Stimulated activated CD8-positive, alpha-beta memory T cell treated with anti-CD3 and anti-CD28 coated beads, Interleukin-15, amount 100 ng/mL, for 4 hours (primary cell): ENCODE results near the gene SMYD3.
"Not testable (repeated sequence)": the region's sequence is repeated elsewhere in the genome, so short reads cannot be mapped to it uniquely, and the experiment has no call there.

Experiments used
- DNase-seq, 2 donors: peaks; one replicate each; pipeline ENCODE4 v3.0.0-alpha.2; 2020; ENCODE audit warnings: low read depth in 2 of 2

The SMYD3 gene

DNA sequence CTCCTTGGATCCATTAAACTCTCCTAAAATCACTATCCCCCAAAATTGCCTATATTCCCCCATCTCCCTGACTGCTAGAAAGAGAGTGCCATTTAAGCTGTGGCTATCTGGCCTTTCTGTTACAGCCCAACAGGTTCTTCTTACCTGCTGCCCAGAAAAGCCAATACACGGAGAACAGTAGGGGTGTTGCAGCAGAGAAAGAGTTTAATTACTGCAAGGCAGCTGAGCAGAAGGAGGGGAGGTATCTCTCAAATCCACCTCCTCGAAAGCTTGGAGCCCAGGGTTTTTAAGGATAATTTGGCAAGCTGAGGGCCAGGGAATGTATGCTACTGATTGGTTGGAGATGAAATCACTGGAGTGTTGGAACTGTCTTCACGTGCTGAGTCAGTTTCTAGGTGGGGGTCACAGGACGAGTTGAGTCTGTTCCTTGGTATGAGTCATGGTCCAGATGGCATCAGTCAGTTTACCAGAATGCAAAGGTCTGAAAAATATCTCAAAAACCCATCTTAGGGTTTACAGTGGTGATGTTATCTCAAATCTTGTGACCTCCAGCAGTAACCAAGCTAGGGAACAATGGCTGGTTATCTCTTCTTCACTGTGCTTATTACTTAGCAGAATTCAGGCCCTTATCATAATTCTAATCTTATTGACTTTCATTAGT, 89.8 kb downstream of the SMYD3 start:
- DNase-seq = no peak

DNA sequence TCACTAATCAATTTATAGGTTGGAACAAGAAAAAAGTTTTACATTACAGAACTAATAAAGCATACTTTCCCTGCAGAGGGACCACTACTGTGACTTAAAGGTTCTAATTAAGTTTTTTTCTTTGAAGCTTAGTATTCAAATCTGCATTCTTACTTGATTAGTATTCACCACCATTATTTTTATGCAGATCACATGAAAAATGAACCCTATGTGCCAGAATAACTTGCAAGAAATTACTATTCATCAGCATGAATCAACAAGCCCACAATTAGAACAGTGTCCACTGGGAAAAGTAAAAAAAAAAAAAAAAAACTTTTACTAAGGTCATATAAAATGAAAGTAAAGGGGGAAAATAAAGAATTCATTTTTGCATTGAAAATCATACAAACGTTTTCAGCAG, 90.8 kb downstream of the SMYD3 start:
- no peak for DNase-seq

DNA sequence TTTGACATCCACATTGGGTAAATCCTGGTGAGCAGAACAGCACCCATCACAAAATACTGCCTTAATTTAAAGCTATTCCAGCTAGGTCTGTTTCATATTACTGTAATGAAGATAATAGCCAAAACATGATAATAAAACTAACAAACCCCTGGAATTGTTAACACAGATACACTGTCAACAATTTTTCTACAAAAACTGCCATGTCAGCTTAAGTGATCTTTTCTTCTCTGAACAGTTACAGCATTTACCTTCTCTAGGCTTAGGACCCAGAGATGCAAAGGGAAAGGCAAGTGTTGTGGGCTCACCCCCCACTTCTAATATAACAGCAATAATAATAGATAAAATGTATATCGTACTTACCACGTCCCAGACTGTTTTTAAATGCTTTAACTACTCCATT, 92.1 kb downstream of the SMYD3 start:
- no peak for DNase-seq

DNA sequence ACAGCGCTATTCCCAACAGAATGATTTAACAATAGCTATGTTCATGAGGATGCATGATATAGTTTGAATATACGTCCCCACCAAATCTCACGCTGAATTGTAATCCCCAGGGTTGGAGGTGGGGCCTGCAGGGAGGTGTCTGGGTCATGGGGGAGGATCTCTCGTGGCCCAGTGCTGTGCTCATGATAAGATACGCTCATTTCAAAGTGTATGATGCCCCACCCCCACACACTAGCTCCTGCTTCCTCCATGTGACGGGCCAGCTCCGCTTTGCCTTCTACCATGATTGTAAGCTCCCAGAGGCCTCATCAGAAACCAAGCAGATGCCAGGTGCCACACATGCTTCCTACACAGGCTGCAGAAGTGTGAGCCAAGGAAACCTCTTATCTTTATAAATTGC, 93.6 kb downstream of the SMYD3 start:
- no peak for DNase-seq

DNA sequence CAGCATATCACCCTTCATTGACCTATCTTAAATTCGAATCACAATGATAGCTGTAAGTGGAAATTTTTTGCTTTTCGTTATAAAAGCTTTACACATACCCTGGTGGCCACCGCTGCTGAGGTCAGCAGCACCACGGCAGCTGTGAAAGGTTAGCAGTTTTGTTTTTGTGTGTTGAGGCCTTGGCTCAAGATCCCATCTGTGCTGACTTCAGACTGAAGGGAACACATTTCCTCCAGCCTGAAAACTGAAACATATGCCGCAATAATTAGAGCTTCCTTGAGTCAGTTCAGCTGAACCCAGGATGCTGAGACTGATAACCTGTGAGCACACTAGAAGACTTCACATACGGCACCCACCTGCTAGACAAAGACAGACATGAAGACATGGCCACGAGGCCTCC, 103.0 kb downstream of the SMYD3 start:
- no peak for DNase-seq

DNA sequence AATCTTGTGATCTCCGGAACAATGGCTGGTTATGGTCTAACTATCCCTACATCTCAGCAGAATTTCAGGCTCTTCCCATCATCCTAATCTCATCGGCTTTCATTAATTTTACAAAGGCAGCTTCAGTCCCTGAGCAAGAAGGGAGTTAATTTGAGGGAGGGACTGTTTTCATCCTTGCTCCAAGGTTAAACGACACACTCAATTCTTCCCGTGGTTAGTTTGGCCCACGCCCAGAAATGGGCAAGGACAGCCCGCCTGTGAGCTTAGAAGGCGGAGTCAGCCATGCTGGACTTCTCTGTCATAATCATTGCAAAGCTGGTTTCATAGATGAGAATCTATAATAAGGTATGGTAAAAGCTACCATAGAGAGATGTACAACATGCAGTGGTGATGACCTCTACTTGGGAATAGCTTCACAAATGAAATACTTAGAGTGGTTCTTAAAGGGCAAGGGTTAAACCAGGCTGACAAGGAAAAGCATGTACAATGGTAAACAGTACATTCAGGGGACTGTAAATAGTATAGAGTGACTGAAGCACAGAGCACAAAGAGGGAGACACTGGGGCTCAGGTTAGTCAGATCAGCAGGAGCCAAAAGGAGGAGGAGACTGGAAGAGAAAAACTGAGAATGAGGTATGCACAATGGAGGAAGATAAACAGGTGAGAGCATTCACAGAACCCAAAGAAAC, 108.8 kb downstream of the SMYD3 start:
- no peak for DNase-seq

DNA sequence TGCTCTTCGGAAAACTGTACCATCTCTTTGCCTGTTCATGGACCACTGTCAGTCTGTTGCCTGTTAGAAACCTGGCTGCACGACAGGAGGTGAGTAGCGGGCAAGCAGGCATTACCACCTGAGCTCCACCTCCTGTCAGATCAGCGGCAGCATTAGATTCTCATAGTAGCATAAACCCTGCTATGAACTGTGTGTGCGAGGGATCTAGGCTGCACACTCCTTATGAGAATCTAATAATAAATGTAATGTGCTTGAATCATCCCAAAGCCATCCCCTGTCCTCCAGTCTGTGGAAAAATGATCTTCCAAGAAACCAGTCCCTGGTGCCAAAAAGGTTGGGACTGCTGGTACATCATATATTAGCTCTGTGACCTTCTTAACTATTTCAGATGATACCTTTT, 110.0 kb downstream of the SMYD3 start:
- no peak for DNase-seq

DNA sequence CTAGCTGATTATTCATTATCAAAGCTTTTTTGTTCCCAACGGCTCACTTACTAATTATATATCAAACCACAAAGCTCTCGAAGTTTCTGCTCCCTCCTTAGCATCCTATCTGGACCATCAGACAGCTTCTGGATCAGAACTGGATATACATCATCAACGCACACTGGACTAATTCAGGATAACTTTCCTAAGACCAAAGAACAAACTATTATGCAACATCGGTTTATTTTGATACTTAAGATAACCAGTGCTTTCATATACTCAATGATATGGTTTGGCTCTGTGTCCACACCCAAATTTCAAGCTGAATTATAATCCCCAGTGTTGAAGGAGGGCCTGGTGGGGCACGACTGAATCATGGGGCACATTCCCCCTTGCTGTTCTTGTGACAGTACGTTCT, 110.8 kb downstream of the SMYD3 start:
- DNase-seq = no peak

DNA sequence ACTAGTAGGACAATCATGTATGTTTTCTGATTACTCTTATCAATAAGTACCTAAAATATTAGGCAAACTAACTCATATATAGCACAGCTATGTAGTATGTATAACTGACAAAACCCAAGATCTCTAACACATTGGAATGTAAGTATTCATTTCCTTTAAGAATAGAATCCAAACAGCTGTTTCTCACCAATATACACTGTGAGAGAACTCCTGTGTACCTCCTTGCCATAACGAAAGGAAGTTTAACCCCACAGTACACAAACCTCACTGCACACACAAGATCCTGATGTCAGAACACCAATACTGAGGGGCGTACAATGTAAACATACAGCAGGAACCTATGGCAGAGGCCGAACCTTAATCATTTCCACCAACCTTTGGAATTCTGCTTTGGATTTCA, 113.0 kb downstream of the SMYD3 start:
- DNase-seq = no peak

DNA sequence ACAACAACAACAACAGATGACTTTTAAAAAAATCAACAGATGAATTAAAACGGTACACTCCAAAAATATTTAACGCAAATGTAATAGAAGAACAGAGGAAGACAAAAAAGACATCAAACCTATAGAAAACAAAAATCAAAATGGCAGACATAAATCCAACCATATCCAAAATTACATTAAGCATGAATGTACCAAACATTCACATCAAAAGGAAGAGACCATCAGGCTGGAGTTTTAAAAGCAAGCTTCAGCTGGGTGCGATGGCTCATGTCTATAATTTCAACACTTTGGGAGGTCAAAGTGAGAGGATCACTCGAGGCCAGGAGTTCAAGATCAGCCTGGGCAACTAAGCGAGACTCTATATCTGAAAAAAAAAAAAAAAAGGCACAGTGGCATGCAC, 116.2 kb downstream of the SMYD3 start:
- DNase-seq = no peak

DNA sequence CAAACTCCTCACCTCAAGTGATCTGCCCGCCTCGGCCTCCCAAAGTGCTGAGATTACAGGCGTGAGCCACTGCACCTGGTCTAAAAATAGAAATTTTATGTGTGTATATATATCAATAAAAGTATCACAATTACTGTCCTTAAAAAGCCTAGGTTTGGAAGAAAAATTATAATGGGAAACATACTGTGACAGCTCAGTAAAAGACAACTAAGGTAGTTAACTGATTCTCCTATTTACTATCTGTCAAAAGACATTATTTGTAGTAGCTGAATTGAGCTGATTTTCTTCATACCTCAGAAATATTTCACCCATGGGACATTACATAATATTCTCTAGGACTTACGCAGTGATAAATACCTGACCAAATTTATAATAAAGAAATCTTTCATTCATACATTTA, 122.5 kb downstream of the SMYD3 start:
- no peak for DNase-seq

DNA sequence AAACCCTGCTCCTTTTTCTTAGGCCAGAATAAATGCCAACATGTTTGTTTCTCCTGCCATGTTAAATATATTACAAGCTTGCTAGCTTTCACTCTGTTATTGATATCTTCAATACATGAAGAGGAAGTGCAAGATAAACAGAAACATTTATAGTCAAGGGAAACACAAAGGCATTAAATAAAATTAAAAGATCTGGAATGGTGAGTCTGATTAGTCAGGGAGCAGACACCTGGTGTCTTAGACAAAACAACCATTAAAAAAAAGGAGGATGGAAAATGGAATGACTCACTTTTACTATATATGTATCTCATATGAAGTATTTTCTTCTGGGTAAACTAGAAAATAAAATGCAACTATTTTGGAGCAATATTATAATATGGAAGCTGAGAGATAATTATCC, 123.3 kb downstream of the SMYD3 start:
- no peak for DNase-seq

DNA sequence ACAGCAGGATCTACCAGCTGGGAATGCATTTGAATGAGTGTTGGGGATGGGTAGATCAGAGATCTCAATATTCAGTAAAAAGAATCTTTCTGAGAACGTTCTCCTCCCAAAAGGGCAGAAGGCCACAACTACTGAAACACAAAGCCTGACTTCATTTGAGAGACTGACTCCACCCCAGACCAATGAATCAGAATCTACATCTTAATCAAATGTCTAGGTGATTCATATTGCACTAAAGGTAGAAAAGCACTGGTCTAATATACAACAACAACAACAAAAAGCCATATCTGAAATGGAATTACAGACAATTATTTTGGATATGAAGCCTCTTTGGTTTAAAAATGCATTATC, 123.9 kb downstream of the SMYD3 start:
- DNase-seq = no peak

DNA sequence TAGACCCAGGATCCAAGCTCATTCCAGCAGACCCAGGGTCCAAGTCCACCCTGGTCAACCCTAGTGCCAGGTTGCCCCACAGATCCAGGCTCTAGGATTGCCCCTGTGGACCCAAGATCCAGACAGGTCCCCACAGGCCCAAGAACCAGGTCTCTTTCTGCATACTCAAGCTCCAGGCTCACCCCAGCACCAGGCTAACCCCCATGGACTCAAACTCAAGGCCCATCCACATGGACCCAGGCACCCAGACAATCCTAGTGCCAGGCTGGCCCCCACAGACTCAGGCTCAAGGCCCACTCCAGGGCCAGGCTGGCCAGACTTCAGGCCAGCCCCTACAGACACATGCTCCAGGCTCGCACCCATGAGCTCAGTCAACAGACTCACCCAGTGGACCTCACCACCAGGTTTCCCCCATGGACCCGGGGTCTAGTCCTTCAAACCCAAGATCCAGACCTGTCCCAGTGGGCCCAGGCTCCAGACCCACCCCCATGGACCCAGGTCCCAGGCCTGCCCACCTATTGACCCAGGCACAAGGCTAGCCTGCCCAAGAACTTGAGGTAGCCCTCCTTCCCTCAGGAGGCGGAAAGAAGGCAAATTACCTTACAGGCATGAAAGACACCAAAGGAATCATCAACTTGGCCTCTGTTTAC, 124.4 kb downstream of the SMYD3 start:
- DNase-seq = no peak

DNA sequence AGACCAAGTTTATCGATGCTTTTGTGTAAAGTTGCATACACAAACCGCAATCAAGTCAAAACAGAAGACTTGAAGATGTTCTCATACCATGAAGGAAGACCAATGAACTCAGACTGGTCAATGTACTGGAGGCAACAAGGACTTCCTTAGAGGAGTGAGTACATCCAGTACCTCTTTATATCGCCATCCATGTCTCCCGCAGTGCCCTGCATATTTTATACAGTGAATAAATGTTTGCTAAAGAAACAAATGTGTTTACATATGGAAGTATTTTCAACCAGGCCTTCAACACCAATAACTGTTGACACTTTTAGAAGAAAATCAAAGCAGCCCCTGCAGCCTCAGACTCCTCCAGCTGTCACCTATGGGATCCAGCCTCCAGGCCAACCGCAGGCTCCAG, 125.6 kb downstream of the SMYD3 start:
- no peak for DNase-seq

DNA sequence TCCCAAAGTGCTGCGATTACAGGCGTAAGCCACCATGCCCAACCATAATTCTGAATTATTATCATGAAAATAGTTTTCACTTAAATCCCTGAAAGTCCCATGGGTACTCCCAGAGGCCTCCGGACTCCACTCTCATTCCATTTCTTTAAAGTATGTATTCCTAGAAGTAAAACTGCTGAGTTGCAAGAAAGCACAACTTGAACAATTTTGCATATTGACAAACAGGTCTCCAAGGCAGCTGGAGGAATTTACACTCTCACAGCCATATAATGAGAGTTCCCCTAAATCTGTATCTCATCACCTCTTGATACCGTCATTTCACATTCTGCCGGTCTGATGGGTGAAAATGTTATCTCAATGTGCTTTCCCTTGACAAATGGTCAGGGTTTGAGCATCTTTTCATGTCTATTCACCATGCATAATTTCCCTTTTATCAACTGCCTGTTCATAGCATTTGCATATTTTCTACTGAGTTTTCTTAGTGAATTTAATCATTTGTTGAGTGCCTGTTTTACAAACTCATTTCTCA, 129.4 kb downstream of the SMYD3 start:
- DNase-seq = no peak

DNA sequence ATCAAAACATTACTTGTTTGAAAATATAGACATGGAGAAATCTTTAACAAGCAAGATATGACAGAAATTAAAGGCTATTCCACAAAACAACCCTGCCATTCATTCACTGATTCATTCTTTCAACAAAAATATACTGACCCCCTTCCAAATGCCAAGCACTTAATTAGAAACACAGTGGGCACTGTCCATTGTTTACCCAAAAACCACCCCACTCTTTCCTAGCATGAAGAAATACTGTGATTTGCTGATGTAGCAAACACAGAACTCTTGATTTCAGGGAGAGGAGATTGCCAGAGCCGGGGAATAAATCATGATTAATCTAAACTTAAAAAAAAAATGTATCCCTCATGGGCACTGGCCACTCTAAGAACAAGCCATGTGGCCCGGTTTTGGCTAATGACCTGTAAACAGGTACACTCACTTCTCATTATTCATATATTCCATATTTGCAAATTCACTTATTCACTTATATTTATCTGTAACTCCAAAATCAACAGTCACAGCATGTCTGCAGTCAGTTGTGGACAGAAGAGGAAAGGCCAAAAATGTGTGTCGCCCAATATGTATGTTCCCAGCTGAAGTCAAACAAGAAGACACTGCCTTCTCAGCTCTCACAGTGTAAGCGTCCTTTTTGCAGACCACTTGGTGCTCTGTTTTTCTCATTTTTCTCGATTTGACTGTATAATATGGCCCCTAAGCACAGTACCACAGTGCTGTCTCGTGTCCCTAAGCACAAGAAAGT, 133.1 kb downstream of the SMYD3 start:
- DNase-seq = no peak

DNA sequence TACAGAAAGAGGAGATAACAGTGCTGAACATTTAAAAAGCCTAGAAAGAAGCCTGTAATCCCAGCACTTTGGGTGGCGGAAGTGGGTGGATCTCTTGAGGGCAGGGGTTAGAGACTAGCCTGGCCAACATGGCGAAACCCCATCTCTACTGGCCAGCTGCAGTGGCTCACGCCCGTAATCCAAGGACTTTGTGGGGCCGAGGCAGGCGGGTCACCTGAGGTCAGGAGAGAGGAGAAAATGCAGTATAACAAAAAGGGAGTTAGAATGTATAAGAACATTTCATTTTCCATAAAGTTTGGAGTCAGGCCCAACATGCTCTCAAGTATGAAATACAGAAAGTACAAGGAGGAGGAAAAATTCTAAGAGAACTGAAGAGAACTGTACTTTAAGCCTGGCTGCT, 134.5 kb downstream of the SMYD3 start:
- DNase-seq = no peak

DNA sequence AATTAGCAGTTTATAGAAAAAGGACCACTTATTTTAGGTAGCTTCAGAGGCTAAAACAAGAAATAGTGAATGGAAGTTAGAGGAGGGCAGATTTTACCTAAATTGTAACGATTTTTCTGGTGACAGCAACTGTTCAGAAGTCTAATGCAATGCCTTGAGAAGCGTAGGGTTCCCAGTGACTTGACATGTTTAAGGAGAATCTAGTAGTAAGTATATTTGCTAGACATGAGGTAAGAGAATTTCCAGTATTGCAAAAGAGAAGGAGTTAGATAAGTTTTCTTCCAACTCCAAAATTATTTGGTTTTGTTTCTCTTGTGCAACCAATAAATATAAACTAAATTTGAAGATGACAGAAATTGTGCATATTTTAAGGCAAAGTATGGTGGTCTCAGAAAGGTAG, 140.0 kb downstream of the SMYD3 start:
- no peak for DNase-seq

DNA sequence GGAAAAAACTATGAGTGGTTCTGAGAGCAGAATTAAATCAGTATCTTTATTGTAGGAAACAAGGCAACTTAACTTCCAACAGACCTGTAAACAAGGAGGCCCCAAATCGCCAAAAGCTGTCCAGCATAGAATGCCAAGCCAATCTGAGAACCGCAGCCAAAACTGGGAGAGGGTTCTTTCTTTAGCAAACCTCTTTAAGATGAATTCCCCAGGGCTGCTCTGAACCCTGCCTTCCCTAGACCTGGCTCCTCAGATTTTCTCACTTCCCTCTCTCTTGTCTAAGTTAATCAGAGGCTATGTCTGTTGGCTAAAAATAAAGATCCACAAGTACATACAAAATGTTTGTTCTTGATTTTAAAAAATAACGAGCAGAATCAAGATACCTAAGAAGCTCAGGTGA, 141.4 kb downstream of the SMYD3 start:
- no peak for DNase-seq

DNA sequence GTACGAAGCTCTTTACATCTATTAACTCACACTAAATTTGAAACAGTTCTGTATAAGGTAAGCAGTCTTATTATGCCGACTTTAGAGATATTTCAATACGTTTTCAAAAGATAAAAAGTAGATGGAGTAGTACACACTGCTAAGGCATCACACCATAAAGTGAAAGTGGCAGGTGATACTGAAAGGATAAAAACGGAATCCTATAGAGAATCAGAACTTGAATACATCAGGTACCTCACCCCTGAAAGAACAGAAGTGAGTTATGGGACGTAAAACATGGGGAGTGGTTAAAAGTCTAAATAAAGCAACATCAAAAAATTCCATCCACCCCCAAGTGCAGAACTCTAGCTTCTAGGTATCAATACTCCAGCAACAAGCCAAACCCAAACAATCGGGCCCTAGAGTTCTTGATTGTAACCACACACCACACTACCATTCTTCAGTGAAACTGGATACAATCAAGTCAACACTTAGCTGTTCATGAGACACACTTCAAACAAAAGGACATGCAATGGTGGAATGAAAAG, 142.6 kb downstream of the SMYD3 start:
- DNase-seq = no peak

DNA sequence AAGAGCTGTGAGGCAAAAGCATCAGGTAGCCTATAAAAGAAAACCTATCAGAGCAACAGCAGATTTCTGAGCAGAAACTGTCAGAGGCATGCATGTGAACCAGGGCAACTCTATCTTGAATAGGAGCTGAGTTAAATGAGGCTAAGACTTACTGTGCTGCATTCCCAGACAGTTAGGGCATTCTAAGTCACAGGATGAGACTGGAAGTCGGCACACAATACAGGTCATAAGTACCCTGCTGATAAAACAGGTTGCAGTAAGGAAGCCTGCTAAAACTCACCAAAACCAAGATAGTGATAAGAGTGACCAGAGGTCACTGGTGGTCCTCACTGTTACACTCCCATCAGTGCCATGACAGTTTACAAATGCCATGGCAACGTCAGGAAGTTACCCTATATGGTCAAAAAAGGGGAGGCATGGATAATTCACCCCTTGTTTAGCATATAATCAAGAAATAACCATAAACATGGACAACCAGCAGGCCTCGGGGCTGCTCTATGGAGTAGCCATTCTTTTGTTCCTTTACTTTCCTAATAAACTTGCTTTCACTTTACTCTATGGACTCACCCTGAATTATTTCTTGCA, 150.0 kb downstream of the SMYD3 start:
- DNase-seq = not testable (repeated sequence)
